Mesenteric fat pad (tissue), 1 donor: ENCODE measurements around the gene ZFP92. TPM values are rescaled to one million over a fixed set of nuclear protein-coding genes. Genes with fewer than 3 reads are reported as not detected.
"Not testable (repeated sequence)": the region's sequence is repeated elsewhere in the genome, so short reads cannot be mapped to it uniquely, and the experiment has no call there.

Experiments
- DNase-seq: peaks from one replicate; pipeline ENCODE4 v3.0.0-alpha.2; 2020; ENCODE audit warnings: low spot score
- long read RNA-seq: library from polyadenylated mRNA; unstranded; transcript quantifications from one replicate; pipeline ENCODE4 v2.0.0, GENCODE V29; 2020
- total RNA-seq: library from RNA; stranded (reverse); fragmentation: NEBNext Ultra II Directional; extraction: Animal tissue kit (Norgen Biotek cat#: 25700); gene quantifications from one replicate; pipeline ENCODE4 v1.2.1, GENCODE V29; 2021
- donor health status: DM: yes; HTN: yes; CAD: no.

Gene ZFP92
- 5.4 TPM for total RNA-seq
- long read RNA-seq, partial matches to known transcripts: 0 of 3 reads
- long read RNA-seq, other reads (novel, unspliced or antisense): 3 of 3 reads

DNA sequence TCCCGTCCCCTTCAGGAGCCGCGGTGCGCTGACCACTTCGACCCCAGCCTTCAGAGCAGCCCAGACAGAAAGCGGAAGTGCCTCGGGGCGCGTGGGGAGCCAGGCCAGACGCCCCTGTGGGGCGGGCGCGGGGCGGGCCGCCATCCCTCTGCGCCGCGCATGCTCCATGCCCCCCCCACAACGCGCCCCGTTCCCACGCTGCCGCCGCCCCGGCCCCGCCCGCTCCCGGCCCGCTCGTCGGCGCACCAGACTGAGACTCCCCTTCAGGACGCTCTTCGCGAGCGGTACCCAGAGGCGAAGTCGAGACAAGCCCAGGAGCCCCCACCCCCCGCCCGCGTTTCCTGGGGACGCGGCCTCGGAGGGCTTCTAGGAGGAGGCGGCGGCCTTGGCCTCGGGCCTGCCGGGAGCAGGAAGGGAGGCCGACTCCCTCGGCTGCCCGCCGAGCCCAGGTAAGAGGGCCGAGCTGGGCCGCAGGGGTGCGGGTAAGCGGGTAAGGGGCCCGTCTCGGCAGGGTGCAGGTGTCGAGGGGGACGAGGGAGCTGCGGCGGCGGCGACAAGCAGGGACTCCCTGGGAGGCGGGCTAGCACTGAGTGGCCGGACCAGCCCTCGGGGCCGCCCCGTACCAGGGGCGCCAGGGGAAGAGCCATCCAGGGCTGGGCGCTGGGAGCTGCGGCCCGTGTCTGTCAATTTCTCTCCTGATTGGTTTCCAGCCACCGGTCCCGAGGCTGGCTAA lies at the start of gene ZFP92:
Gene ZFP92 (plus strand): TSS at position 218 of the 733 bp plus-strand sequence. CDS start 6,851 bp downstream, outside the sequence.
- no peak for DNase-seq

GRCh38 chrX:153361781-153362397 lies 49.4 kb upstream of the ZFP92 start:
- no peak for DNase-seq

GRCh38 chrX:153365670-153366069 lies 45.6 kb upstream of the ZFP92 start:
- DNase-seq: no peak

- DNase-seq: no peak
Measured at GRCh38 chrX:153366119-153366518, 45.2 kb upstream of the ZFP92 start.

DNA sequence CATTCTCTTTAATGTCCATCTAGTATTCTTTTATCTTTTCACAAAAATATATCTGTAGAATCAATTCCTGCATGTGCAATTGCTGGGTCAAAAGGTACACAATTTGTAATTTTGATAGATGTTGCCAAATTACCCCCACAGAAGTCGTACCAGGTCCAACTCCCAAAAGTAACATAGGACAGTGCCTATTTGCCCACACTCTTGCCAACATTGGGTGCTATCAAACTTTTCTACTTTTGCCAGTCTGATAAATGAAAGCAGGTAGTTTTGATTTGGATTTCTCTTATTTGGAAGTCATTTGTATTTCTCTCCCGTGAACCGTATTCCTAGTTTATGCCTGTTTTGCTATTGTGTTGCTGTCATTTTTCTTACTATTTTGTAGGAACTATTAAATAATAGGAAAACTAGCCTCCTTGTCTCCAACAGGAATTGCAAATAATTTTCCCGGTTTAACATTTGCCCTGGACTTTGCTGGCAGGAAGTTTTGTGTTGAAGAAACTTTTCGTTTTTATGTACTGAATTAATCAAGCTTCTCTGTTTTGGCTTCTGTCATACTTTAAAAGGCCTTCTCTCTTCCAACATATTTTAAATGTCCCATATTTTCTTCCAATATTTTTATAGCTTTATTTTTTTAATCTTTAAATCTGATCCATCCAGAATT lies 44.3 kb upstream of the ZFP92 start:
- no peak for DNase-seq

DNA sequence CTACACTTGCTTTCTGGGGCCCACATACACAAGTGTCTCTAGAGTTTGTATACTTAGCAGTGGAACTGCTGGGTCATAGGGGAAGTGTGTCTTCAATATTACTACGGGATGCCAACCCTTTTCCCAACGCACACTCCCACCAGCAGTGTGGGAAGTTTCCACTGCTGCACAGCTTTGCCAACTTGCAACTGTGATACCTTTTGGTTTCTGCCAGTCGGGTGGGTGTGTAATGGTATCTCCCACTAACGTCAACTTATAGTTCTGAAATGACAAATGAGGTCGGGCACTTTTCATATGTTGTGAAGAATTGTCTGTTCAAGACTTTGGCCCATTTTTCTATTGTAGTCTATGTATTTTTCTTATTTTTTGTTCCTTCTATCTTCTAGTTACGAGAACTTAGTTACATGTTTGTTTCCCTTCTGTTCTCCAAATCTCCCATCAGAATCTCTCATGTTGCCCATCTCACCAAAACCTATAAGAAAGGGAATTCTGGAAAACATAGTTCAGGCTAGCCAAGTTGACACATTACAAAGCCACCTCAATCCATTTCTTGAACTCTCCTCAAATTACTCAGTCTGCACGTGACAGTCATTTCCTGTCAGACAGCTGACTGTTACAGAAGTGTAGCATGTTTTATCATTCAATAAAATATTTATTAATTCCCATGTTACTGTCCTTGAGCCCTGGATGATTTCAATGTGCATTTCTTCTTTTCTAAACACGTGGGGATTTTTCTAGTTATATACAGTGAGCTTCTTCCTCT lies 40.8 kb upstream of the ZFP92 start:
- no peak for DNase-seq

- DNase-seq: no peak
Measured at GRCh38 chrX:153371256-153371655, 40.0 kb upstream of the ZFP92 start.

- no peak for DNase-seq
Measured at GRCh38 chrX:153372949-153373348, 38.3 kb upstream of the ZFP92 start.

DNA sequence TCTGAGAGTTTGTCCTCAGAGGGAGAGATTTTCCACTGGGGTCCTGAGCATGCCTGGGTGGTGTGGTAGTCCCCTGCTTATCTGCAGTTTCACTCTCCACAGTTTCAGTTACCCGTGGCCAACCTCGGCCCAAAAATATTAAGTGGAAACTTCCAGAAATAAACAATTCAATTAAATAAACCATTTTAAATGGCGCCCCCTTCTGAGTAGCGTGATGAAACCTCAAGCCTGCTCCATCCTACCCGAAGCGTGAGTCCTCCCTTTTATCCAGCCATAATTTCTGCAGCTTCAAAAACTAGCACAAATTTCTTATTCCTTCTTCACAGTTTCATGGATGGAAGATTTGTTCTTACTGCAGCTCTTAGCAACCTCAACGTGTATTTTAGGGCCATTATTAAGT lies 36.8 kb upstream of the ZFP92 start:
- no peak for DNase-seq

DNA sequence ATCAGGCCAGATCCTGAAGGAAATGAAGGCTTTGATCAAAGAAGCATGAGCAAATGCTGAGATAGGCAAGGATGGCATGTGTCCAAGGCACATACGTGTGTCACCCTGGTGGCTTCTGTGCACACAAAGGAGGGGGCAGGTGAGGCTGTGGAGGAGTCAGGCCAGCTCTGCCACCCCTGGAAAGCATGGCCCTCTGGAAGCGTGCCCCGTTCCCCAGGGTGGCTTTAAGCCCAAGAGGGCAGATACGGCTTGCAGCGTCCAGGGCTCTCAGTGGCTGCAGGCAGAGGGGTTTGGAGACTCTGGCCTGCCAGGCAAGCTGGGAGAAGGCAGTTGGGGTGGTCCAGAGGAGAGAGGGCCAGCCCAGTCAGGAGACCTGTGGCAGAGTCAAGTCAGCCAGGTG lies 35.7 kb upstream of the ZFP92 start:
- DNase-seq: peak; percentile 80

GRCh38 chrX:153377727-153378126 lies 33.5 kb upstream of the ZFP92 start:
- no peak for DNase-seq

DNA sequence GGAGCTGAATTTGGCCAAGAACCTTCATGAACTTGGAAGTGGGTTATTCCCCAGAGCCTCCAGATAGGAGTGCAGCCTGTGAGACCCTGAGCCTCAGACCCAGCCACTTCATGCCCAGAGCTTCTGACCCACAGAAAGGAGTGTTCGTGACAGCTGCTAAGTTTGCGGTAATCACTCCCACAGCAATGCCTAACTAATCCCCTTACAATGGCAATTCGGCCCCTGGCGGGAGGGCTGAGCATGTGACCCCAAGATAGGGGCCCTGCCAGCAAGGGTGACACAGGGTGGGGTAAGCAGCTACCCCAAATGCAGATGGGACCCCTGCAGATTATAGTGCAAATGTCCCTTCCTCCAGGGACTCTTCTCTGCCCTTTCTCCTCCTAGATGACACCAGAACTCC lies 32.7 kb upstream of the ZFP92 start:
- no peak for DNase-seq

GRCh38 chrX:153379508-153379907 lies 31.8 kb upstream of the ZFP92 start:
- DNase-seq: peak; percentile 88

DNA sequence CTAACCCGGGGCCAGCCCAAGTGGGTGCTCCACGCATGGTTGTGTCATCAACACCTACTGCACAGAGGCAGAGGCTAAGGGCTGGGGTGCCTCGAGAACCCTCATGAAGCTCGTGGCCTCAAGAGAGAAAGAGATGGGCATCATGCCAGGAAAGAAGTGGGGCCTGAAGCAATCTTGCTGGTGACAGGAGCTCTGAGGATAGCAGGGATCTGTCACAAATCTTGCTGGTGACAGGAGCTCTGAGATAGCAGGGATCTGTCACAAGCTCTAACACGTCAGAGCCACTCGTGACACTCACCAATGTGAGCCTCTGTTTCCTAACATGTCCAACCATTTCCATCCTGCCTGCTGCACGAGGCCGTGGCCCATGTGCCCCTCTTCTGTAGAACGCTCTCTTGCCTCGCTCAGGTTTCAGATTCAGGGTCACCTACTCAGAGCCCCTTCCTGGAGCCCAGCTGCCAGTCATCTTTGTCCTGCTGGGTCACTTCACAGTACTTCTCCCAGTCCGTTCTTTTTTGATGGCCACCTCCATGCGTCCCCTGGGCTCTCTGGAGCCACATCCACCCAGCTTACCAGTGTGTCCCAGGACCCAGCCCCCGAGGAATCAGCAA lies 31.2 kb upstream of the ZFP92 start:
- peak; percentile 86 for DNase-seq

GRCh38 chrX:153380691-153381090 lies 30.6 kb upstream of the ZFP92 start:
- DNase-seq: no peak

DNA sequence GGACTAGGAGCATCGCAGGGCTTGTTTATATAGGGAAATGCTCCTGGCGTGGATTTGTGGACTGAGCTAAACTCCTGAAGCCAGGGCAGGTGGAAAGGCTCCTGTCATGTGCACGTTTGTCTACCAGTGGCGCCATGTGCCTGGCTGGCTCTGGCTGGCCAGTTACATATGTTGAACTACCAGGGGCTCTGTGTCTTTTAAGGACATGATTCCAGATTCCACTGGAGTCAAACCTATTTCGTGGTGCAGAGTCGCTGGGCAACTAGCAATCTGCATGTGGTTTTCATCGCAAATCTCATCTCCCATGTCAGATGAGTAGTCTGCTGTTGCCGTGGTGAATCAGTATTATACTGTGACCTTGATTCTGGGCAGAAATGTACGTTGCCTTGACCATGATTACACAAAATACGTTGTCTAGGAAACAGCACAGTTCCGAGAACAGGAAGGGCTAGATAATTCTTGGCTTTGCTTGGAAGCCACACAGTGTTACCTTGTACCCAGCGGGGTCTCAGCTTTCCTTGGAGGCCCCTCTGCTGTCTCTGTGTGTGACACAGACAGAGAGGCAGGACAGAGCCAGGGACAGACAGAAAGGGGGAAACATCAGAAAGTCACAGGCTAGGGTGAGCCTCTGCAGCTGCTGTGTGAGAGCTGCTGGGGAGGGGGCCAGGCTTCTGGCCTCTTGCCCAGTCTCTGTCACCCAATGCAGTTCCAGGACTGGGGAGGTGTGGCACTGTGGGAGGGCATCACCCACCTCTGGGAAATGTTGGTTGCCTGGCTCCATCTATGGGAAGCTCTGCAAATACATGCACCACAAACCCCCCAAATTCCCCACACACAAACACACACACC lies 29.4 kb upstream of the ZFP92 start:
- no peak for DNase-seq

GRCh38 chrX:153382563-153383482 lies 28.4 kb upstream of the ZFP92 start:
- no peak for DNase-seq

- no peak for DNase-seq
Measured at GRCh38 chrX:153384390-153384789, 26.9 kb upstream of the ZFP92 start.

DNA sequence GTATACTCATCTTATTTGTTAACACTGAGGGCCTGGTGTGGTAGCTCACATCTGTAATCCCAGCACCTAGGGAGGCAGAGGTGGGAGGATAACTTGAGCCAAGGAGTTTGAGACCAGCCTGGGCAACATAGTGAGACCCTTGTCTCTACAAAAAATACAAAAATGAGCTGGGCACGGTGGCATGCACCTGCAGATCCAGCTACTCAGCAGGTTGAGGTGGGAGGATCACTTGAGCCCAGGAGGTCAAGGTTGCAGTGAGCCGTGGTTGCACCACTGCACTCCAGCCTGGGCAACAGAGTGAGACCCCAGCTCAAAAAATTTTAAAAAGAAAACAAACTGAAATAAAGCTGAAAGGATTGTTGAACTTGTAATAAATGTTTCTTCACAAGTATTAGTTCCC lies 26.3 kb upstream of the ZFP92 start:
- not testable (repeated sequence) for DNase-seq
